A549 (cell line): Measurements from ENCODE around the gene CBR3.

Experiments used
- HOXA7 ChIP-seq: fragments of 250-450 bp; sonication (Bioruptor Pico); IDR thresholded peaks from 2 replicates; pipeline ENCODE4 v1.5.0; 2020; ENCODE audit warnings: mild to moderate bottlenecking, moderate library complexity
- JUN ChIP-seq, 2 experiments: fragments of >200 bp; sonication (Bioruptor Twin); formaldehyde crosslinking; IDR thresholded peaks; 2 replicates in 1 of 2; 3 replicates in 1 of 2; pipeline ENCODE4 v1.6.1; 2016 to 2017
- ZSCAN20 ChIP-seq: fragments of 250-450 bp; sonication (Bioruptor Pico); IDR thresholded peaks from 2 replicates; pipeline ENCODE4 v1.8.0; 2022; ENCODE audit warnings: mild to moderate bottlenecking, moderate library complexity
- TF ChIP-seq, protein P1 (sequence below): fragments of 200-600 bp; sonication (generic); IDR thresholded peaks from 2 replicates; pipeline ENCODE4 v1.6.1; 2016; ENCODE audit warnings: antibody characterized with exemption, mild to moderate bottlenecking, moderate library complexity
- TF ChIP-seq, protein P2 (sequence below): fragments of >200 bp; sonication (Bioruptor Twin); formaldehyde crosslinking; IDR thresholded peaks from 3 replicates; pipeline ENCODE4 v1.5.1; 2016

DNA sequence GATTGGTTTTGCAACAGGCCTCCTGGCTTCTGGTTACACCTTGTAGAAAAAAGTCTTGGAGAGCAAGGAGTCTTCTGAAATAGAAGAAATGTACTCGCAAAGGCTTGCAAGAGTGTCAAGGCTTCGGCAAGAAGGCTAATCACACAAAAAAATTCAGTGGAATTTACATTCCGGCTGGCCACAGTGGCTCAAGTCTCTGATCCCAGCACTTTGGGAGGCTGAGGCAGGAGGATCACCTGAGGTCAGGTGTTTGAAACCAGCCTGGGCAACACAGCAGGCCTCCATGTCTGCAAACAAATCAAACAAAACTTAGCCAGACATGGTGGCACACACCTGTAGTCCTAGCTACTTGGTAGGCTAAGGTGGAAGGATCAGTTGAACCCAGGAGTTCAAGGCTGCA is 14.0 kb downstream of the CBR3 start:
- TF ChIP-seq, protein P1, sequence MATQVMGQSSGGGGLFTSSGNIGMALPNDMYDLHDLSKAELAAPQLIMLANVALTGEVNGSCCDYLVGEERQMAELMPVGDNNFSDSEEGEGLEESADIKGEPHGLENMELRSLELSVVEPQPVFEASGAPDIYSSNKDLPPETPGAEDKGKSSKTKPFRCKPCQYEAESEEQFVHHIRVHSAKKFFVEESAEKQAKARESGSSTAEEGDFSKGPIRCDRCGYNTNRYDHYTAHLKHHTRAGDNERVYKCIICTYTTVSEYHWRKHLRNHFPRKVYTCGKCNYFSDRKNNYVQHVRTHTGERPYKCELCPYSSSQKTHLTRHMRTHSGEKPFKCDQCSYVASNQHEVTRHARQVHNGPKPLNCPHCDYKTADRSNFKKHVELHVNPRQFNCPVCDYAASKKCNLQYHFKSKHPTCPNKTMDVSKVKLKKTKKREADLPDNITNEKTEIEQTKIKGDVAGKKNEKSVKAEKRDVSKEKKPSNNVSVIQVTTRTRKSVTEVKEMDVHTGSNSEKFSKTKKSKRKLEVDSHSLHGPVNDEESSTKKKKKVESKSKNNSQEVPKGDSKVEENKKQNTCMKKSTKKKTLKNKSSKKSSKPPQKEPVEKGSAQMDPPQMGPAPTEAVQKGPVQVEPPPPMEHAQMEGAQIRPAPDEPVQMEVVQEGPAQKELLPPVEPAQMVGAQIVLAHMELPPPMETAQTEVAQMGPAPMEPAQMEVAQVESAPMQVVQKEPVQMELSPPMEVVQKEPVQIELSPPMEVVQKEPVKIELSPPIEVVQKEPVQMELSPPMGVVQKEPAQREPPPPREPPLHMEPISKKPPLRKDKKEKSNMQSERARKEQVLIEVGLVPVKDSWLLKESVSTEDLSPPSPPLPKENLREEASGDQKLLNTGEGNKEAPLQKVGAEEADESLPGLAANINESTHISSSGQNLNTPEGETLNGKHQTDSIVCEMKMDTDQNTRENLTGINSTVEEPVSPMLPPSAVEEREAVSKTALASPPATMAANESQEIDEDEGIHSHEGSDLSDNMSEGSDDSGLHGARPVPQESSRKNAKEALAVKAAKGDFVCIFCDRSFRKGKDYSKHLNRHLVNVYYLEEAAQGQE: no peak
- TF ChIP-seq, protein P2, sequence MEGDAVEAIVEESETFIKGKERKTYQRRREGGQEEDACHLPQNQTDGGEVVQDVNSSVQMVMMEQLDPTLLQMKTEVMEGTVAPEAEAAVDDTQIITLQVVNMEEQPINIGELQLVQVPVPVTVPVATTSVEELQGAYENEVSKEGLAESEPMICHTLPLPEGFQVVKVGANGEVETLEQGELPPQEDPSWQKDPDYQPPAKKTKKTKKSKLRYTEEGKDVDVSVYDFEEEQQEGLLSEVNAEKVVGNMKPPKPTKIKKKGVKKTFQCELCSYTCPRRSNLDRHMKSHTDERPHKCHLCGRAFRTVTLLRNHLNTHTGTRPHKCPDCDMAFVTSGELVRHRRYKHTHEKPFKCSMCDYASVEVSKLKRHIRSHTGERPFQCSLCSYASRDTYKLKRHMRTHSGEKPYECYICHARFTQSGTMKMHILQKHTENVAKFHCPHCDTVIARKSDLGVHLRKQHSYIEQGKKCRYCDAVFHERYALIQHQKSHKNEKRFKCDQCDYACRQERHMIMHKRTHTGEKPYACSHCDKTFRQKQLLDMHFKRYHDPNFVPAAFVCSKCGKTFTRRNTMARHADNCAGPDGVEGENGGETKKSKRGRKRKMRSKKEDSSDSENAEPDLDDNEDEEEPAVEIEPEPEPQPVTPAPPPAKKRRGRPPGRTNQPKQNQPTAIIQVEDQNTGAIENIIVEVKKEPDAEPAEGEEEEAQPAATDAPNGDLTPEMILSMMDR: no peak
- no peak for TF ChIP-seq HOXA7 (CRISPR knock-in tag)
- no peak for TF ChIP-seq JUN (IDR thresholded peaks at IDR 0.05)
- no peak for TF ChIP-seq ZSCAN20 (CRISPR knock-in tag)
